GM19035 (cell line): ENCODE results near the gene GMEB2.

Source experiments
- ATAC-seq: cut with Tn5 transposase; IDR thresholded peaks from one replicate; pipeline ENCODE4 v1.9.1; 2021; ENCODE audit not compliant: unreplicated experiment

GMEB2 gene

DNA sequence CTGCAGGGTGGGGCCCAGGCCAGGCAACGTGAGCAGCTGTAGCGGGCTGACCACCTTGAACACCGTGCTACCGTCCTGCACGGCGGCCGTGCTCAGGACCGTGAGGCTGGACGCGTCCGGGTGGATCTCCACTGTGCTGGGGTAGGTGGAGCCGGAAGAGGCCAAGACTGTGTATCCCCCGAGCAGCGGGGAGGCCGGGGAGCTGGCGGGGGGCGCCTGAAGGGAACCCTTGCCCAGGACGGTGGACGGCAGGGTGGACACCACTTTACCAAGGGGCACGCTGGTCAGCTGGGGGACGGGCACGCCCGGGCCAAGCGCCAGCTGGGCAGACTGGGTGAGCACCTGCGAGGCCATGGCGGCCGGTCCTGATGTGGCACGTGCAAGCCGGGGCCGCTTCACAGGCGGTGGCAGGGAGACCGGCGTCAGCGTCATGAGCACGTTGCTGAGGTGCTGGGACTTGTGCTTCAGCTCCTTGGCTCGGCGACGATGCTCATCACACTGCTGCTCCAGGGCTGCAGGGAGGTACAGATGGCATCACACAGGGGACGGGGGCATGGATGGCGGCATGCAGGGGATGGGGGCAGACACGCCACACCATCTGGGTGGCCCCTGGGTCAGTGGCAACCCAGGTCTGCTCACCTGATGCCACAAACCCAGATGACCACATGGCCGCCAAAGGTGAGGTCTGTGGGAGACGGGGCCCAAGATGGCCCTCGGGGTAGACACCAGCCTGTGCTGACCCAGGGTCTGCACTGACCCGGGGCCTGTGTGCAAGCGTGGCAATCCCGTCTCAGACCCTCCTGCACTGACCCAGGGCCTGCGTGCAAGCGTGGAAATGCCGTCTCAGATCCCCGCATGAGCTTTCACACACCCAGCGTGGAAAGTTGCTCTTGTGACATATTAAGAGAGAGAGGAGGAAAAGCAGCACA is 36.4 kb downstream of the GMEB2 start:
- no peak for ATAC-seq

DNA sequence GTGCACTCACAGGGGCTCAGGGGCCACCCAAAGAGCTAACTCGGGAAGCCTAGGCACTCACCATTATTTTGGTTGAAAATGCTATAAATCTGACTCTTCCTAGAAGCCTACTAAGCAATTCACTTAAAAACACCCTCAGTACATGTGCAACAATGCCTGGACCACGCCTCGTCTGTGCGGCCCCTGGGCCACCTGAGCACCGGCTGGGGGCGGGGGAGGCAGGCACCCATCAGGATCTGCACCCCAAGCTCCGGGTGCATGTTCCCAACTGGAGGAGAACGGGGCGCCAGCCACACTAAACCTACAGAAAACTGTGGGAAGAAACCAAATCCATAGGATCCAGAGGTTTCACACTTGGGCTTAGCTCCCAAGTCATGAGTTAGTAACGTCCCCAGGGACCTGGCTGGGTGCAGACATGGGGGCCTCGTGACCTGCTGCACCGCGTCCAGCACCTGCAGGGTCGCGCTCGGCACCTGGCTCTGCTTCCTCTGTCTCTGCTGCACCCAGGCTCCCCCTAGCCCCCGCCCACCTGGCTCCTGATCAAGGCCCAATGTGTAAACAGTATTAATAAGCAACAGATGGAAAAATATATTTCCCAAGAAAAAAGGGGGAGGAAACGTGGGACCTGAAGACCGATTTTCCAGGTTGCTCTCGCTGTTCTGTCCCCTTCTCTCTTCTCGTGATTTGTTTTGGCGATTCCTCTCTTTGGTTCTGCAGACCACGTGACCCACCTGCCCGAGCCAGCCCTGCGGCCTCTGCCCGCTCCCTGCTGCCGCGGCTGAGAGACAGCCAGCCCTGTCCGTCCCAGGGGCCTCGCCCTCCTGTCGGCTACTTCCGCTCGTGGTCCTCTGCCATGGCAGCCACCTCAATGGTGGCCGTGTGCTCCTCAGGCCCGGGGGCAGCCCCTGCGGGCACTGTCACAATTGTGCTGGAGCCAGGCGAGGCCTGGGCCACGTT is 37.4 kb downstream of the GMEB2 start:
- ATAC-seq: no peak

DNA sequence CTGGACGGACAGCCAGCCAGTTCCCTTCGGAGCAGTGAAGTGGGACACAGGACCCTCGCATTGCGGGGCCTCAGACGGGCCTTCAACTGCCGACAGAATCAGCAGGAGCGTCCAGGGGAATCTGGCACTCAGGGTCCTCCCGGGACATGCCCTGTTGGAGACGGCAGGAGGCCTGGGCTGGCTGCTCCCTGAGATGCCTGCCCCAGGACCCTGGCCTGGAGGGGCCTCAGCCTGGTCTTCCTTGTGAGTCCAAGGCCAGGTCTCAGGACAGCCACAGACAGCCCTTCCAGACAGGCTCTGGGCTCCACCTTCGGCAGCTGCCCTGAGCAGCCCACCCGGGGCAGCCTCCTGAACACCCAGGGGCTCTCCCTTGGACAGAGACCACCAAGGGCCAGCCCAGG is 38.3 kb downstream of the GMEB2 start:
- no peak for ATAC-seq

DNA sequence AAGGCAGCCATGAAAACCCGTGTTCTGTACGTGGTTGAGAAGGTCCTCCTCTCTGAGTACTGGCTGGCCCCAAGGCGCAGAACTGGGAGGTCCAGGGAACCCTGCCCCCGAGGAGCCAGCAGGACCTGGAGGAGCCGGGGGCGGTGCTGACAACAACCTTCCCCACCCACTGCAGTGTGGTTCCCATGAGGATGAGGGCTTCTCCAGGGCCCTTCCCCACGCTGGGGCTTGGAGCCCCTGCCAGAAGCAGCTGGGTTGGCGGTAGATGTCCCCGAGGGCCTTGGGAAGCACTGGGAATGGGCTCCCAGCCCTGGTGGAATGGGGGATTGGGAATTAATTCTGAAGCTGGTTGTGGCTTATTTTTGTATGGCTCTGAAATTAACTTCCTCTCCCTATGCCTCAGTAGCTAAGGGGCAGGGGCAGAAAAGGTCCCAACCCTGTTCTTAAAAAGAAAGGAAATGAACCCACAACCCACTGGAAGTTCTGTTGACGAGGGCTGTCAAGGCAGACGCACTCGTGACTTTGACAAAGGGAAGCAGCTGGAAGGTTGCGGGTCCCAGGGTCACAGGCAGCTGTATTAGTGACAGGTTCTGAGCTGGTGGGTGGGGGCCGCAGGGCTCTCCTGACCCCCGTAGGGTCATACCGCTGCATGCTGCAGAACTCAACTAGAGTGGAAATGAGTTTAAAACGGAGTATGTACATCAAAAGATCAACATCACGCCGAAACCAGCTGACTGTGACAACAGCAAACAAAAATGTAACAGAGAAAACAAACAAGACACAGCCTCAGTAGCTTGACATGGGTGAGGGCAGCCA is 38.9 kb downstream of the GMEB2 start:
- ATAC-seq: no peak

DNA sequence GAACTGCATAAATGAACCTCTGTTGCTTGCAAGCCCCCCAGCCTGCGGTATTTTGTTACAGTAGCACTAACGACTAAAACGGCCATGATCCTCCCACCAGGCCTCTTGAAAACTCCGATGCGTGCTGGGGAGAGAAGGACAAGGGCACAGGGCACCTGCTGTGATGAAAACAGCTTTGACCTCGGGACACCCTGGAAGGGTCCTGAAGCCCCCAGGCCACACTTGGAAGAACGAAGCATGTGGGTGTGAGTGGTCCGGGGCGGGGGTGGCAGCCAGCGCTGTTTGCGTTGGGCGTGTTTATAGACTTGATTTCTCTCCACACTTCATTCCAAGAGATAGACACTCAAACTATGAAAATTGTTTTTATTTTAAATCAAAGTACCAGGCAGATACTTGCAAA is 39.6 kb downstream of the GMEB2 start:
- ATAC-seq: no peak

DNA sequence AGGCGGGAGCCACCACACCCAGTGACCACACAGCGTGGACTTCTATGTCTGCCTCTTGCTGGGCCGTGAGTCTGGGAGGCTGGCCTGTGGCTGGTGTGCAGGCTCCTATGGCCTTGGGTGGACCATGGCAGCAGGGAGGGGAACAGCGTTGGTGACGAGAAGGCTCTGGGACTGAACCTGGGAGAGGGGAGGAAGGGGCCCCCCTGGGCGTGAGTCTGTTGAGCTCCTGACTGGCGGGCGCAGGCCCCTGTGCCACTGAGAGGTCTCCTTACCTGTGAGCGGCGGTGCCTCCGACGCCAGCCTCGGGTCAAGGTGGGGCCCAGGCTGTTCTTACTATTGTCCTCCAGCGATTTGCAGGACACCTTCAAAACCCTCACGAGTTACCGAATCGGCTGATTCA is 40.1 kb downstream of the GMEB2 start:
- no peak for ATAC-seq

DNA sequence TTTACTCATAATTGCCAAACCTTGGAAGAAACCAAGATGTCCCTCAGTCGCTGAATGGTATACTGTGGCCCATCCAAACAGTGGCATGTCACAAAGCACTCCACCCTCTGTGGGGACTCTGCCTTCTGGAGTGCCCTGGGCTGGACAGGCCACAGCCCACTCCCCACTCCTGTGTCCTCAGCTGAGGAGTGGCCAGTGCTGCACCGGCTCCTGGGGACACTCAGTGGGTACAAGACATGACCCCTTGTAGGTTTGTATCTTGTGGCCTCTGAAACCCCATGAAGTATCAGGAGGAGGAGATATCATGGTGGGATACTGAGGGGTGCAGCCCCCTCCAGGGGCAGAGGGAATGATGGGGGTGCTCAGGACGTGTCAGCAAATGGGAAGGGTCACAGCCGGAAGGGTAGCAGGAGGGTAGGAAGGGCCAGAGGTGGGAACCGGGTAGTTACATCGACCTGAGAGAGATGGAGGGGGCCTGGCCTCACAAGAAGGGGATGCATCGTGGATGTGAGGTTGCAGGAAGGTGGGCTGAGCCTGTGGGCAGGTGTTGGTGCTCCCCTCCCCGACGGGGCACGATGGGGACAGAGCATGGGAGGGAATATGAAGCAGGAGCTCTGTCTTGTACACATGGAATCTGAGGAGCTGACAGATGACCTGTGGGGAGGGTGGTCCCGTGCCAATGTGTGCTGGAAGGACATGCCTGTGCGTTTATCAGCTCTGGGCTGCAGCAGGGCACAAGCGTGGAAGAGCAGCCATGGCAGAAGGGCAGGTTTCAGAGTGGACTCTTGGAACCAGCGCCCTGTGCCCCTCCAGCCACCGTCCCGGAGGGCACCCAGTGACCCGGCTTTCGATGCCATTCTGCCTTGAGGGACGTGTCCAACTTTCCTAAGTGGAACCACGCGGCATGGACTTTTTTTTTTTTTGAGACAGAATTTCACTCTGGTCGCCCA is 41.0 kb downstream of the GMEB2 start:
- ATAC-seq: no peak

DNA sequence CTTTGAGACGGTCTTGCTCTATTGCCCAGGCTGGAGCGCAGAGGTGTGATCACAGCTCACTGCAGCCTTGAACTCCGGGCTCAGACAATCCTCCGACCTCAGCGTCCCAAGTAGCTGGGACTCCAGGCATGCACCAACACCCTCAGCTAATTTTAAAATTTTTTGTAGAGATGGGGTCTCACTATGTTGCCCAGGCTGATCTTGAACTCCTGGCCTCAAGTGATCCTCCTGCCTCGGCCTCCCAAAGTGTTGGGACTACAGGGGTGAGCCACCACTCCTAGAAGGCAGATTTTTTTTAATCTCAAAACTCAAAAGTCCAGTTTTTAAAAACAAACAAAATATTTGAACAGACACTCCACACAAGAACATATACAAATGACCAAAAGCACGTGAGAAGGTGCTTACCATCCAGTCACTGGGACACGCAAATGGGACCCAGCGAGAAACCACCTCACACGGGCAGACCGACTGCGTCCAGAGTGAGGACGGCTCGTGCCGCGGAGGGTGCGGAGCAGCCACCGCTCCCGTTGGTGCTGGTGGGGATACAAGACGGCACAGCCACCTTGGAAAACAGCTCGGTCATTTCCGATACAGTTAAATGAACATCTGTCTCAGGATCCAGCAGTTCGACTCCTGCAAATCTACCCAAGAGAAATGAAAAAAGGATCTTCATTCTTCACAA is 44.4 kb downstream of the GMEB2 start:
- no peak for ATAC-seq

DNA sequence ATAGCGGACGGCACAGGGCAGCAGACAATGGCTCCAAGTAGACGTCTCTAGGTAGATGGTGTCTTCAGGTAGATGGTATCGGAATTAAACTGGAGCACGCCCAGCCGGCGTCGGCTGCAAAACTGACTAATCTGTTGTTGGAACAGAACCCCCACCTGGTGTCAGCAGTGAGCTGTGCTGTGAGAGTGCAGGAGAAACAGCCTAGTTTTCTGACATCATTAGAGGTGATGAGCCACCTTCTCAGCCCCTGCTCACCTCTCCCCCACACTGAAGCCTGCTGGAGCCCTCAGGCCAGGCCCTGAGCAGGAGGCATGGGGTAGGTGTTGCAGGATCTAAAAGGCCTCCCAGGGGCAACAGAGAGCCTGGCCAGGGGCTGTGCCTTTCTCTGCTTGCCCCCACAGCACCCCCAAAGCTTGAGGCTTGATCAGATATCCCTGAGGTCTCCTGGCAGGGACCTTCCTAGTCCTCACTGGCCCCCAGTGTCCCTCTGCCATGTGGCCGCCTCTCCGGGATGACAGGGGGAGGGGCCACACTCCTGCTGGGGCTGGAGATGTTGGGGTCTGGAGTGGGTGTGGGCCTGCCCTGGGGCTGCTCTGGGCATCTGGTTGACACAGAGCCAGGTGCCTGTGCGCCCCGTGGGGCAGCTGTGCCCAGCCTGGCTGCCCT is 46.0 kb downstream of the GMEB2 start:
- ATAC-seq: no peak

DNA sequence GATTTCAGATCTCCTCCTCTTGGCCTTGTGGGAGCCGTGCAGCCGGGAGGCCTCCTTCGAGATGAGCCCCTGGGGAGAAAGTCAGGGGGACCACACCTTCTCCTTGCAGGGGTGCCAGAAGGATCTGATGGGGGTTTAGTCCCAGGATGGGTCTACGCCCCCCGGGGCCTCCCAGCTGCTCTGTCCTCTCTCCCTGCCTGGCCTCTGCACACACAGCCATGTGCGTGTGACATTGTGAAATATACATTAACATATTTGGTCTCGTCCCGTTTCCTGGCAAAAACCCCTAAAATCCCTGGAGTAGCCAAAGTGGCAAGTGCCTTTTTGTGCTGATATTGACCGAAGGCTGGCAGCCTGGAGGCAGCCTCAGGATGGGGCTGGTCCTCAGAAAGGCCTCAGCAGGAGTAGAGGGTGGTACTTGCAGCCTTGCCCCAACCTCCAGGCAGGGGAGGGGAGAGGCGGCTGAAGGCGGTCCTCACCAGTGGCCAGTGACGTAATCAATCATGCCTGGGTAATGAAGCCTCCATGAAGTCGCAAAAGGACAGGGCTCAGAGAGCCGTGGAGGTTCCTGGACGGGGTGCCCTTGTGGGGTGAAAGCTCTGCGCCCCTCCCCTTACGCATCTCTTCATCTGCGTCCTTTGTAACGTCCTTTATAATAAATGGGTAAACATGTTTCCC is 47.7 kb downstream of the GMEB2 start:
- ATAC-seq: no peak

DNA sequence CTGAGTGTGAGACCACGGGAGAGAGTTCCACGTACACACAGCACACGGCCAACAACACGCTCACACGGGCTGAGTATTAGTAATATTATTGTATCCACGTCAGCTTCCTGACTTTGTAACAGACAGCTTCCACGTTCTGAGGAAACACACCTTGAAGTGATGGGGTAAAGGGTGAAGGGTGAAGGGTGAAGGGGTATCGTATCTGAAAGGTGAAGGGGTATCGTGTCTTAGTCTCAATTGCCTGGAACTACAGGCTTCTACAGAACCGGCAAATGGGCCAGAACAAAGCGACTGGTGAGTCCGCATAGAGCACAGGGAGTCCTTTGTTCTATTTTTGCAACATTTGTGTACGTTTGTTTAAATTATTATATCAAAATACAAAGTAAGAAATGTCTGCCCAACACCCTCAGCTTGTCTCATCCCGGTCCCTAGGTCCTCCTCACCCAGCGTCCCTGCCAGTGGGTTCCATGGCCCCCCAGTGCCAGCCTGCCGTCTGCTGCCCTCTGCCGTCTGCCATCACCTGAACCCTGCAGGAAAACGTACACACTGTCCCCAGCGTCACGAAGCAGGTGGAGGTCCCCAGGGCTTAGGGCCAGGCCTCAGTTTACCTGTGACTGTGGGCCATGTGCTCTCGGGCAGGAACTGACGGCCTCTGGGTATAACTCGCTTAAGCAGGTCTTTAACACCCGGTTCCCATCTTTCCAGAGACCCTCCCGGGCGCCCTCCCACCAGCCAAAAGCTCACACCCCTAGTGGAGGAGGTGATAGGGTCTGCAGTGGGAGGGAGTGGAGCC is 48.5 kb downstream of the GMEB2 start:
- ATAC-seq: no peak

DNA sequence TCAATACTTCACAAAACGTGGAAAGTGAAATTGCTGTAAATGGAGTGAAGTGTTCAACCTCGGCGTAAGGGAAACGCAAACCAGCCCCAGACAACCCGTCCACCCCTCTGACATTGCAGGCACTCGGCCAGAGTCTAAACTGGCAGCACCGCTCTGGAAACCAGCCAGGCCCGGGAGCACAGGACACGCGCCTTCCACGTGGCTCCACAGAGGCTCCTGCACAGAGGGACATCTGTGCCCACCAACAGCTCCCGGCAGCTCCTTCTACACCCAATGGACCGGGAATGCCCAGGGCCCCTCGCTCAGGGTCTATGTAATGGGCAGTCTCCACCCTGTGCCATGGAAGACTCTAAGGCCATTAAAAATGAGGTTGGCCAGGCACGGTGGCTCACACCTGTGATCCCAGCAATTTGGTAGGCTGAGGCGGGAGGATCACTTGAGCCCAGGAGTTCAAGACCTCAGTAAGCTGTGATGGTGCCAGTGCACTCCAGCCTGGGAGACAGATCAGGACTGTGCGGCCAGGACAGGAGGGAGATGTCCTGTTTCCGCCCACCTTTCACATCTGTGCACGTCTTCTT is 49.5 kb downstream of the GMEB2 start:
- no peak for ATAC-seq

DNA sequence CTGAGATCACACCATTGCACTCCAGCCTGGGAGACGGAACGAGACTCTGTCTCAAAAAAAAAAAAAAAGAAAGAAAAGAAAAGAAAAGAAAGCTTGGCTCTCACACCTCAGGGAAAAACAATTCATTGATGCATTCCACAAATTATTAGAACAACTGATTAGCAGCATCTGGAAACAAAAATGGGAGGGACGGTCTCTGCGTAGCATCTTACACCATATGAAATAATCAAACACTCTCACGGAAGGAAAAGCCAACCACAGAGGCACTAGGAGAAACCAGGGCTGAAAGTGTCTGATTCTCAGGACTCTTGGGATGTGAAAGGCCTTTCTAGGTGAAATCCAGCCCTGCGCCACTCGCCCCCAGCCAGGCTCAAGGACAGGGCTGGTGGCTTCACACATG is 50.6 kb downstream of the GMEB2 start:
- ATAC-seq: no peak

DNA sequence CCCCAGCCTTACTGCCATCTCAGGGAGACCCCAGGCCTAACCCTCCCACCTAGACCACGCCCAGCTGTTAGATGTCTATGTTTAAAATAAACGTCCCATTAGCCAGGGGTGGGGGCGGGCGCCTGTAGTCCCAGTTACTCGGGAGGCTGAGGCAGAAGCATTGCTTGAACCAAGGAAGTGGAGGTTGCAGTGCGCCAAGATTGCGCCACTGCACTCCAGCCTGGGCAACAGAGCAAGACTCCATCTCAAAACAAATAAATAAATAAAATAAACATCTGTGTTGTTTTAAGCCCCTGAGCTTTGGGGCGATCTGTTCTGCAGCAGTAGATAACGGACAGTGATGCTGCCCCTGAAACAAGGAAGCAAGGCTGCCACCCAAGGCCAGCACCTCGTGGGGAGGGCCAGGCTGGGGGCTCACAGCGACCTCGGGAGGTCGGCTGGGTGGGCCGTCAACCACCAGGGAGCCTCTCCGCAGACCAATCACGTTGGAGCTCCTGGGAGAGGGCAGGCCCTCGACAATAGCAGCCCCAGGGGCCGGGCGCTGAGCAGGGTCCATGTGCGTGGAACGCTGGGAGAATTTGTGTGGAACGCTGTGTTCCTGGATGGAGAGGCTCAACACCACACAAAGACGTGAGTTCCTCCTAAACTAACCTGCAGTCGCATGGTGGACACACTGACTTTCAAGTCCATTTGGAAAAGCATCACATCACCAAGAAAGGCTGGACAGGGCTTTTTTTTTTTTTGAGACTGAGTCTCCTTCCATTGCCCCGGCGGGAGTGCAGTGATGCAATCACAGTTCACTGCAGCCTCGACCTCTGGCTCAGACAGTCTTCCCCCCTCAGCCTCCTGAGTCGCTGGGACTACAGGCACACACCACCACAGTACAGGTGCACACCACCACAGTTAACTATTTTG is 51.8 kb downstream of the GMEB2 start:
- no peak for ATAC-seq

DNA sequence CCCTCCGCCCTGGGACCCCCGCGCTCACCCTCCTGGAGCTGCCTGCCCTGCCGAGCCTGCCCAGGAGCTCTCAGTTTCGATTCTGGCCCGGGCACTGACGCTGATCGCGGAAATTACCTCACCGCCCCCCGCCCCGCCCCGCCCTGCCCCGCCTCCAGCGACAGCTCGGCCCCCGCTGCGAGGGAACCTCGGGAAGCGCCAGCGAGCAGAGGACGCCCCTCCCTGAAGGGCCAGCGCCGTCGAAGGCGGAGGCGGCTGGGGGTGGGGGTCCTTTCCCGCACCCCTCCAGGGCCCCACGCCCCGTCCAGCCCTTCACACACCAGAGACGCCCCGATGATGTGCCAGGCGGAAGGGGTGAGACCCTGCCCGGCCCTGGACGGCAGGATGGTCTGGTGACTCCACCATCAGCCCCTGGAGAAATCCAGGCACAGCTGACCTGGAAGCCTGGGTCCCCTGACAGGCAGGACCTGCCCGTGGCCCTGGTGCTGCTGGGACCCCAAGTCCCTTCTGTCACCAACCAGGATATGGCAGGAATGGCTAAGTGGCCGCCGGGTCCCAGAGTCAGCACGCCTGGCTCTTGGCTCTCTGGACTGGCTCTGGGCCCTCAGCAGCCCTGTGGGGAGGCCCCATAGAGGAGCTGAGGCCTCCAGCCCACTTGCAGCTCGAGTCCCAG is 52.6 kb downstream of the GMEB2 start, which contains the start of gene HELZ2:
Gene HELZ2 (minus strand): TSS at position 84 of the 673 bp plus-strand sequence. CDS start 1,854 bp downstream, outside the sequence.
- no peak for ATAC-seq
